GM23338 (cell line): ENCODE results near the gene NTF3. TPM values are rescaled to one million over a fixed set of nuclear protein-coding genes. Genes with fewer than 3 reads are reported as not detected.

Source experiments
- ATAC-seq: fragments of 200-7000 bp; cut with Tn5 transposase; 3 replicates; pipeline ENCODE4 v1.9.1; 2020
- DNase-seq: peaks from one replicate; pipeline ENCODE4 v3.0.0-alpha.2; 2015; ENCODE audit warnings: low spot score
- H2AFZ ChIP-seq: fragments of 200-600 bp; sonication (generic); 2 replicates; pipeline ENCODE4 v1.8.0; 2016; ENCODE audit warnings: antibody characterized with exemption, mild to moderate bottlenecking, moderate library complexity
- H3F3A ChIP-seq: fragments of 200-600 bp; sonication (generic); replicated peaks from 2 replicates; pipeline ENCODE4 v1.8.0; 2017; ENCODE audit warnings: antibody characterized with exemption, mixed run types, low read depth
- H3K27ac ChIP-seq: fragments of 200-600 bp; sonication (generic); 2 replicates; pipeline ENCODE4 v1.6.1; 2016; ENCODE audit warnings: low read depth
- H3K27me3 ChIP-seq: fragments of 200-600 bp; sonication (generic); 2 replicates; pipeline ENCODE4 v1.8.0; 2016; ENCODE audit warnings: mild to moderate bottlenecking, mixed run types, moderate library complexity; ENCODE audit not compliant: insufficient read depth
- H3K36me3 ChIP-seq: fragments of 200-600 bp; sonication (generic); 2 replicates; pipeline ENCODE4 v1.8.0; 2016; ENCODE audit warnings: mild to moderate bottlenecking; ENCODE audit not compliant: insufficient read depth
- H3K4me1 ChIP-seq: fragments of 200-600 bp; sonication (generic); 2 replicates; pipeline ENCODE4 v1.8.0; 2016; ENCODE audit warnings: mild to moderate bottlenecking, moderate library complexity; ENCODE audit not compliant: insufficient read depth
- H3K4me2 ChIP-seq: fragments of 200-600 bp; sonication (generic); 2 replicates; pipeline ENCODE4 v1.7.1; 2017; ENCODE audit warnings: mixed run types
- H3K4me3 ChIP-seq: fragments of 200-600 bp; sonication (generic); 2 replicates; pipeline ENCODE4 v1.6.1; 2016; ENCODE audit warnings: mixed run types
- H3K79me2 ChIP-seq: fragments of 200-600 bp; sonication (generic); replicated peaks from 2 replicates; pipeline ENCODE4 v1.8.0; 2017; ENCODE audit warnings: mild to moderate bottlenecking; ENCODE audit not compliant: insufficient read depth
- H3K9me2 ChIP-seq: fragments of 200-600 bp; sonication (generic); 2 replicates; pipeline ENCODE4 v1.8.0; 2017; ENCODE audit not compliant: insufficient read depth
- H4K20me1 ChIP-seq: fragments of 200-600 bp; sonication (generic); replicated peaks from 2 replicates; pipeline ENCODE4 v1.8.0; 2017; ENCODE audit warnings: mild to moderate bottlenecking; ENCODE audit not compliant: insufficient read depth
- H3K27ac Mint-ChIP-seq: 2 replicates; pipeline ENCODE4 v1.8.0; 2020; ENCODE audit warnings: inconsistent platforms, mild to moderate bottlenecking, moderate library complexity, mixed read lengths
- H3K27me3 Mint-ChIP-seq: 3 replicates; pipeline ENCODE4 v1.8.0; 2022; ENCODE audit warnings: low read depth, mild to moderate bottlenecking, moderate library complexity, mixed read lengths, inconsistent platforms; ENCODE audit not compliant: insufficient read depth, poor library complexity
- H3K36me3 Mint-ChIP-seq: 3 replicates; pipeline ENCODE4 v1.8.0; 2021; ENCODE audit warnings: low read depth, mild to moderate bottlenecking, inconsistent platforms, moderate library complexity, mixed read lengths
- H3K4me1 Mint-ChIP-seq: 3 replicates; pipeline ENCODE4 v1.8.0; 2020; ENCODE audit warnings: mild to moderate bottlenecking, inconsistent platforms, mixed read lengths
- H3K4me3 Mint-ChIP-seq: 3 replicates; pipeline ENCODE4 v1.8.0; 2021; ENCODE audit warnings: moderate library complexity, mild to moderate bottlenecking, inconsistent platforms, mixed read lengths
- H3K9me3 Mint-ChIP-seq: 3 replicates; pipeline ENCODE4 v1.8.0; 2020; ENCODE audit warnings: moderate library complexity, mild to moderate bottlenecking, inconsistent platforms, mixed read lengths
- CREB1 ChIP-seq: fragments of 250-450 bp; sonication (Bioruptor Pico); IDR thresholded peaks from 2 replicates; pipeline ENCODE4 v1.5.0; 2020; ENCODE audit warnings: low read depth, mild to moderate bottlenecking, moderate library complexity
- EZH2 ChIP-seq: fragments of 200-600 bp; sonication (generic); IDR thresholded peaks from one replicate; pipeline ENCODE4 v1.8.0; 2017; ENCODE audit warnings: antibody characterized with exemption, mild to moderate bottlenecking, low read depth; ENCODE audit not compliant: unreplicated experiment
- EZH2phosphoT487 ChIP-seq: fragments of 200-600 bp; sonication (generic); IDR thresholded peaks from one replicate; pipeline ENCODE4 v1.8.1; 2018; ENCODE audit warnings: antibody characterized with exemption; ENCODE audit not compliant: unreplicated experiment
- JUNB ChIP-seq: IDR thresholded peaks from one replicate; pipeline ENCODE4 v1.6.1; 2016; ENCODE audit warnings: antibody characterized with exemption; ENCODE audit not compliant: unreplicated experiment
- NANOG ChIP-seq: IDR thresholded peaks from 2 replicates; pipeline ENCODE4 v1.6.1; 2016; ENCODE audit warnings: antibody characterized with exemption, borderline replicate concordance
- POLR2AphosphoS5 ChIP-seq: IDR thresholded peaks from 2 replicates; pipeline ENCODE4 v1.6.1; 2016; ENCODE audit warnings: antibody characterized with exemption, low read depth
- STAT1 ChIP-seq: IDR thresholded peaks from one replicate; pipeline ENCODE4 v1.6.1; 2016; ENCODE audit warnings: antibody characterized with exemption; ENCODE audit not compliant: unreplicated experiment
- ZNF114 ChIP-seq: fragments of 250-450 bp; sonication (Bioruptor Pico); IDR thresholded peaks from 2 replicates; pipeline ENCODE4 v1.5.0; 2020; ENCODE audit warnings: mild to moderate bottlenecking, moderate library complexity
- ZNF331 ChIP-seq: fragments of 250-450 bp; sonication (Bioruptor Pico); IDR thresholded peaks from 2 replicates; pipeline ENCODE4 v1.5.0; 2020; ENCODE audit warnings: low read depth, mild to moderate bottlenecking, moderate library complexity
- polyA plus RNA-seq: library from polyadenylated mRNA; unstranded; fragments of >200 nt; fragmentation: Nextera tagmentation; extraction: Ambion mirVana; gene quantifications from 2 replicates; pipeline ENCODE4 v1.2.1, GENCODE V29; 2016
- total RNA-seq: library from RNA; depleted of rRNA; stranded (reverse); fragments of >200 nt; shearing (Covaris generic); gene quantifications from 2 replicates; pipeline ENCODE4 v1.2.3, GENCODE V29; 2014
- TF ChIP-seq, protein P1 (sequence below), 2 experiments: fragments of 200-600 bp in 1 of 2; sonication (generic) in 1 of 2; conservative IDR thresholded peaks; 2 replicates each; pipeline versions ENCODE4 v1.5.1 to v1.6.1; 2016 to 2017; ENCODE audit warnings: antibody characterized with exemption in 2 of 2, low read depth in 2 of 2, mild to moderate bottlenecking in 2 of 2, moderate library complexity in 1 of 2
- TF ChIP-seq, protein P2 (sequence below): fragments of 250-450 bp; sonication (Bioruptor Pico); IDR thresholded peaks from 2 replicates; pipeline ENCODE4 v1.5.0; 2020; ENCODE audit warnings: mild to moderate bottlenecking, moderate library complexity
- TF ChIP-seq, protein P3 (sequence below): IDR thresholded peaks from one replicate; pipeline ENCODE4 v1.6.1; 2018; ENCODE audit warnings: antibody characterized with exemption; ENCODE audit not compliant: unreplicated experiment
- TF ChIP-seq, protein P4 (sequence below): IDR thresholded peaks from 2 replicates; pipeline ENCODE4 v1.6.1; 2016; ENCODE audit warnings: antibody characterized with exemption

Gene NTF3
- total and polyA plus RNA-seq, 2 experiments from 2014 or later = 1.2 TPM; not detected in 1

DNA sequence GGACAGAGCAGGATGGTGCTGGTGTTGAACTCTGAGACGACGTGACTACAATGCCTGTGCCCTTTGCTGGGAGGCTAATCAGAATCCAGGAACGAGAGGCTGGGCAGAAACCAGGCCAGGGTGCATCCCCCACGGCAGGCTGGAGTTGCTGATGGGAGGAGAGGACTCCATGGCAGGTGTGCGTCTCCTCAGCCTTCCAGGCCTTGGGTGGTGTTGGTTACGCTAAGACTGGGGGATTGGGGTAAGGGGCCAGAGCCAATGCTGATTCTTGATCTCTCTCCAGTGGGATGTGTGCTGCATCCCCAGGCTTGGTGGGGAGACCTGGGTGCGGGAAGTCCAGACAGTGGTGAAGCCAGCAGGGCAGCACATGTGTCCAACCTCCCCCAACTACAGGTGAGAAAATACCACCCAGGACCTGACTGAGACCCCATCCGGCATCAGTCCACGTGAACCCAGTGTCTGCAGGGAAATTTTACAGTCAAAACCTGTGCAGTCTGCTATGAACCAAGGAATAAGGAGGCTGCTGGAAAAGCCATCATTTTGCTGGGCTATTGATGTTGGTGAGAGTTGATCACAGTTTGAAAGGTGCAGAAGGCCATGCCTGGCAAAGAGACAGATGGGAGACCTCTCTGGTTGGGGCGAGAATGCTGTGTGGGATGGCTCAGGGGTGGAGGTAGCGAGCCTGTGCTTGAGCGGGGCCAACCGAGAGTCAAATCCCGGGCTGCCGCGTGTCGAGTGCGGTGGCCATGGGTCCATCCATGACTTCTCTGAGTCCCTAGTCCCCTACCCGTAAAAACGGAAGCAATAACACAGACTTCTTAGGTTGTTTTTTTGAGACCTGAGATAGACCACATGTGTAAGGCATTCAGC lies 89.8 kb downstream of the NTF3 start:
- no peaks in the 10 kb centered on the region for H4K20me1 ChIP-seq
- H3K36me3 Mint-ChIP-seq = no peaks in the 10 kb centered on the region
- no peaks in the 10 kb centered on the region for H3F3A ChIP-seq
- no peak overlapping the region for H3K4me3 ChIP-seq
- no peaks in the 10 kb centered on the region for H3K27me3 ChIP-seq
- no peaks in the 10 kb centered on the region for H3K9me2 ChIP-seq
- no peaks in the 10 kb centered on the region for H3K9me3 Mint-ChIP-seq
- ATAC-seq (no peak), DNase-seq (no peak)
- no peak overlapping the region for H2AFZ ChIP-seq
- H3K4me1 ChIP-seq = peaks cover 3% of the 10 kb centered on the region; the same call in 1 of the 2 replicates
- H3K4me2 ChIP-seq = no peak overlapping the region
- no peak overlapping the region for H3K4me3 Mint-ChIP-seq
- H3K27me3 Mint-ChIP-seq = peaks cover 3% of the 10 kb centered on the region
- H3K79me2 ChIP-seq = no peaks in the 10 kb centered on the region
- no peak overlapping the region for H3K27ac ChIP-seq
- peaks cover 13% of the 10 kb centered on the region for H3K4me1 Mint-ChIP-seq
- TF ChIP-seq CREB1 (CRISPR knock-in tag) = no peak
- TF ChIP-seq, protein P1, sequence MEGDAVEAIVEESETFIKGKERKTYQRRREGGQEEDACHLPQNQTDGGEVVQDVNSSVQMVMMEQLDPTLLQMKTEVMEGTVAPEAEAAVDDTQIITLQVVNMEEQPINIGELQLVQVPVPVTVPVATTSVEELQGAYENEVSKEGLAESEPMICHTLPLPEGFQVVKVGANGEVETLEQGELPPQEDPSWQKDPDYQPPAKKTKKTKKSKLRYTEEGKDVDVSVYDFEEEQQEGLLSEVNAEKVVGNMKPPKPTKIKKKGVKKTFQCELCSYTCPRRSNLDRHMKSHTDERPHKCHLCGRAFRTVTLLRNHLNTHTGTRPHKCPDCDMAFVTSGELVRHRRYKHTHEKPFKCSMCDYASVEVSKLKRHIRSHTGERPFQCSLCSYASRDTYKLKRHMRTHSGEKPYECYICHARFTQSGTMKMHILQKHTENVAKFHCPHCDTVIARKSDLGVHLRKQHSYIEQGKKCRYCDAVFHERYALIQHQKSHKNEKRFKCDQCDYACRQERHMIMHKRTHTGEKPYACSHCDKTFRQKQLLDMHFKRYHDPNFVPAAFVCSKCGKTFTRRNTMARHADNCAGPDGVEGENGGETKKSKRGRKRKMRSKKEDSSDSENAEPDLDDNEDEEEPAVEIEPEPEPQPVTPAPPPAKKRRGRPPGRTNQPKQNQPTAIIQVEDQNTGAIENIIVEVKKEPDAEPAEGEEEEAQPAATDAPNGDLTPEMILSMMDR (conservative IDR thresholded peaks at IDR 0.05; ENCODE audit: low read depth in 2 of 2) = no peak
- TF ChIP-seq JUNB = no peak
- TF ChIP-seq NANOG = no peak
- TF ChIP-seq STAT1 = no peak
- TF ChIP-seq ZNF331 (CRISPR knock-in tag) = no peak
- TF ChIP-seq, protein P2, sequence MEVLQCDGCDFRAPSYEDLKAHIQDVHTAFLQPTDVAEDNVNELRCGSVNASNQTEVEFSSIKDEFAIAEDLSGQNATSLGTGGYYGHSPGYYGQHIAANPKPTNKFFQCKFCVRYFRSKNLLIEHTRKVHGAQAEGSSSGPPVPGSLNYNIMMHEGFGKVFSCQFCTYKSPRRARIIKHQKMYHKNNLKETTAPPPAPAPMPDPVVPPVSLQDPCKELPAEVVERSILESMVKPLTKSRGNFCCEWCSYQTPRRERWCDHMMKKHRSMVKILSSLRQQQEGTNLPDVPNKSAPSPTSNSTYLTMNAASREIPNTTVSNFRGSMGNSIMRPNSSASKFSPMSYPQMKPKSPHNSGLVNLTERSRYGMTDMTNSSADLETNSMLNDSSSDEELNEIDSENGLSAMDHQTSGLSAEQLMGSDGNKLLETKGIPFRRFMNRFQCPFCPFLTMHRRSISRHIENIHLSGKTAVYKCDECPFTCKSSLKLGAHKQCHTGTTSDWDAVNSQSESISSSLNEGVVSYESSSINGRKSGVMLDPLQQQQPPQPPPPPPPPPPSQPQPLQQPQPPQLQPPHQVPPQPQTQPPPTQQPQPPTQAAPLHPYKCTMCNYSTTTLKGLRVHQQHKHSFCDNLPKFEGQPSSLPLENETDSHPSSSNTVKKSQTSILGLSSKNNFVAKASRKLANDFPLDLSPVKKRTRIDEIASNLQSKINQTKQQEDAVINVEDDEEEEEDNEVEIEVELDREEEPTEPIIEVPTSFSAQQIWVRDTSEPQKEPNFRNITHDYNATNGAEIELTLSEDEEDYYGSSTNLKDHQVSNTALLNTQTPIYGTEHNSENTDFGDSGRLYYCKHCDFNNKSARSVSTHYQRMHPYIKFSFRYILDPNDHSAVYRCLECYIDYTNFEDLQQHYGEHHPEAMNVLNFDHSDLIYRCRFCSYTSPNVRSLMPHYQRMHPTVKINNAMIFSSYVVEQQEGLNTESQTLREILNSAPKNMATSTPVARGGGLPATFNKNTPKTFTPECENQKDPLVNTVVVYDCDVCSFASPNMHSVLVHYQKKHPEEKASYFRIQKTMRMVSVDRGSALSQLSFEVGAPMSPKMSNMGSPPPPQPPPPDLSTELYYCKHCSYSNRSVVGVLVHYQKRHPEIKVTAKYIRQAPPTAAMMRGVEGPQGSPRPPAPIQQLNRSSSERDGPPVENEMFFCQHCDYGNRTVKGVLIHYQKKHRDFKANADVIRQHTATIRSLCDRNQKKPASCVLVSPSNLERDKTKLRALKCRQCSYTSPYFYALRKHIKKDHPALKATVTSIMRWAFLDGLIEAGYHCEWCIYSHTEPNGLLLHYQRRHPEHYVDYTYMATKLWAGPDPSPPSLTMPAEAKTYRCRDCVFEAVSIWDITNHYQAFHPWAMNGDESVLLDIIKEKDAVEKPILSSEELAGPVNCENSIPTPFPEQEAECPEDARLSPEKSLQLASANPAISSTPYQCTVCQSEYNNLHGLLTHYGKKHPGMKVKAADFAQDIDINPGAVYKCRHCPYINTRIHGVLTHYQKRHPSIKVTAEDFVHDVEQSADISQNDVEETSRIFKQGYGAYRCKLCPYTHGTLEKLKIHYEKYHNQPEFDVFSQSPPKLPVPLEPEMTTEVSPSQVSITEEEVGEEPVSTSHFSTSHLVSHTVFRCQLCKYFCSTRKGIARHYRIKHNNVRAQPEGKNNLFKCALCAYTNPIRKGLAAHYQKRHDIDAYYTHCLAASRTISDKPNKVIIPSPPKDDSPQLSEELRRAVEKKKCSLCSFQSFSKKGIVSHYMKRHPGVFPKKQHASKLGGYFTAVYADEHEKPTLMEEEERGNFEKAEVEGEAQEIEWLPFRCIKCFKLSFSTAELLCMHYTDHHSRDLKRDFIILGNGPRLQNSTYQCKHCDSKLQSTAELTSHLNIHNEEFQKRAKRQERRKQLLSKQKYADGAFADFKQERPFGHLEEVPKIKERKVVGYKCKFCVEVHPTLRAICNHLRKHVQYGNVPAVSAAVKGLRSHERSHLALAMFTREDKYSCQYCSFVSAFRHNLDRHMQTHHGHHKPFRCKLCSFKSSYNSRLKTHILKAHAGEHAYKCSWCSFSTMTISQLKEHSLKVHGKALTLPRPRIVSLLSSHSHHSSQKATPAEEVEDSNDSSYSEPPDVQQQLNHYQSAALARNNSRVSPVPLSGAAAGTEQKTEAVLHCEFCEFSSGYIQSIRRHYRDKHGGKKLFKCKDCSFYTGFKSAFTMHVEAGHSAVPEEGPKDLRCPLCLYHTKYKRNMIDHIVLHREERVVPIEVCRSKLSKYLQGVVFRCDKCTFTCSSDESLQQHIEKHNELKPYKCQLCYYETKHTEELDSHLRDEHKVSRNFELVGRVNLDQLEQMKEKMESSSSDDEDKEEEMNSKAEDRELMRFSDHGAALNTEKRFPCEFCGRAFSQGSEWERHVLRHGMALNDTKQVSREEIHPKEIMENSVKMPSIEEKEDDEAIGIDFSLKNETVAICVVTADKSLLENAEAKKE (CRISPR knock-in tag) = no peak
- TF ChIP-seq, protein P3, sequence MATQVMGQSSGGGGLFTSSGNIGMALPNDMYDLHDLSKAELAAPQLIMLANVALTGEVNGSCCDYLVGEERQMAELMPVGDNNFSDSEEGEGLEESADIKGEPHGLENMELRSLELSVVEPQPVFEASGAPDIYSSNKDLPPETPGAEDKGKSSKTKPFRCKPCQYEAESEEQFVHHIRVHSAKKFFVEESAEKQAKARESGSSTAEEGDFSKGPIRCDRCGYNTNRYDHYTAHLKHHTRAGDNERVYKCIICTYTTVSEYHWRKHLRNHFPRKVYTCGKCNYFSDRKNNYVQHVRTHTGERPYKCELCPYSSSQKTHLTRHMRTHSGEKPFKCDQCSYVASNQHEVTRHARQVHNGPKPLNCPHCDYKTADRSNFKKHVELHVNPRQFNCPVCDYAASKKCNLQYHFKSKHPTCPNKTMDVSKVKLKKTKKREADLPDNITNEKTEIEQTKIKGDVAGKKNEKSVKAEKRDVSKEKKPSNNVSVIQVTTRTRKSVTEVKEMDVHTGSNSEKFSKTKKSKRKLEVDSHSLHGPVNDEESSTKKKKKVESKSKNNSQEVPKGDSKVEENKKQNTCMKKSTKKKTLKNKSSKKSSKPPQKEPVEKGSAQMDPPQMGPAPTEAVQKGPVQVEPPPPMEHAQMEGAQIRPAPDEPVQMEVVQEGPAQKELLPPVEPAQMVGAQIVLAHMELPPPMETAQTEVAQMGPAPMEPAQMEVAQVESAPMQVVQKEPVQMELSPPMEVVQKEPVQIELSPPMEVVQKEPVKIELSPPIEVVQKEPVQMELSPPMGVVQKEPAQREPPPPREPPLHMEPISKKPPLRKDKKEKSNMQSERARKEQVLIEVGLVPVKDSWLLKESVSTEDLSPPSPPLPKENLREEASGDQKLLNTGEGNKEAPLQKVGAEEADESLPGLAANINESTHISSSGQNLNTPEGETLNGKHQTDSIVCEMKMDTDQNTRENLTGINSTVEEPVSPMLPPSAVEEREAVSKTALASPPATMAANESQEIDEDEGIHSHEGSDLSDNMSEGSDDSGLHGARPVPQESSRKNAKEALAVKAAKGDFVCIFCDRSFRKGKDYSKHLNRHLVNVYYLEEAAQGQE = no peak
- no peak for TF ChIP-seq EZH2phosphoT487
- TF ChIP-seq, protein P4, sequence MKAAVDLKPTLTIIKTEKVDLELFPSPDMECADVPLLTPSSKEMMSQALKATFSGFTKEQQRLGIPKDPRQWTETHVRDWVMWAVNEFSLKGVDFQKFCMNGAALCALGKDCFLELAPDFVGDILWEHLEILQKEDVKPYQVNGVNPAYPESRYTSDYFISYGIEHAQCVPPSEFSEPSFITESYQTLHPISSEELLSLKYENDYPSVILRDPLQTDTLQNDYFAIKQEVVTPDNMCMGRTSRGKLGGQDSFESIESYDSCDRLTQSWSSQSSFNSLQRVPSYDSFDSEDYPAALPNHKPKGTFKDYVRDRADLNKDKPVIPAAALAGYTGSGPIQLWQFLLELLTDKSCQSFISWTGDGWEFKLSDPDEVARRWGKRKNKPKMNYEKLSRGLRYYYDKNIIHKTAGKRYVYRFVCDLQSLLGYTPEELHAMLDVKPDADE = no peak
- TF ChIP-seq POLR2AphosphoS5 = no peak
- no peak for TF ChIP-seq EZH2
- no peak for TF ChIP-seq ZNF114 (CRISPR knock-in tag)
- H3K36me3 ChIP-seq = no peaks in the 10 kb centered on the region
- H3K27ac Mint-ChIP-seq = no peak overlapping the region
